Measurements from ENCODE around the gene SLC13A1.

- TF ChIP-seq CTCF (IDR thresholded peaks at IDR 0.05) (no peak), EP300 (IDR thresholded peaks at IDR 0.05) (no peak), POLR2A (IDR thresholded peaks at IDR 0.05) (no peak)
Observed at GRCh38 chr7:123140561-123140960, 59.2 kb downstream of the SLC13A1 start.
